Astrocyte (in vitro differentiated cells and primary cell): ENCODE measurements around the gene CCDC78.
A peak's percentile ranks its signal among the peaks of the same experiment; 100 is the strongest.

ENCODE experiments used
- CTCF ChIP-seq: IDR thresholded peaks from 2 replicates; pipeline ENCODE4 v1.5.1; 2011; ENCODE audit warnings: low read depth, mild to moderate bottlenecking, inconsistent platforms, low read length, moderate library complexity; ENCODE audit not compliant: insufficient read depth
- EZH2 ChIP-seq: IDR thresholded peaks from 2 replicates; pipeline ENCODE4 v1.6.1; 2012; ENCODE audit warnings: mild to moderate bottlenecking, low read length, inconsistent platforms; ENCODE audit not compliant: insufficient read depth

GRCh38 chr16:694187-694862 lies 31.9 kb downstream of the CCDC78 start:
- no peak for TF ChIP-seq CTCF
- peak; percentile 81 for TF ChIP-seq EZH2
